Measurements from ENCODE around the gene NDRG3. TPM values are rescaled to one million over a fixed set of nuclear protein-coding genes. Genes with fewer than 3 reads are reported as not detected.

NDRG3 gene
- total and polyA plus RNA-seq, 4 donors = 3.1 to 6.3 (median 4.5) TPM

DNA sequence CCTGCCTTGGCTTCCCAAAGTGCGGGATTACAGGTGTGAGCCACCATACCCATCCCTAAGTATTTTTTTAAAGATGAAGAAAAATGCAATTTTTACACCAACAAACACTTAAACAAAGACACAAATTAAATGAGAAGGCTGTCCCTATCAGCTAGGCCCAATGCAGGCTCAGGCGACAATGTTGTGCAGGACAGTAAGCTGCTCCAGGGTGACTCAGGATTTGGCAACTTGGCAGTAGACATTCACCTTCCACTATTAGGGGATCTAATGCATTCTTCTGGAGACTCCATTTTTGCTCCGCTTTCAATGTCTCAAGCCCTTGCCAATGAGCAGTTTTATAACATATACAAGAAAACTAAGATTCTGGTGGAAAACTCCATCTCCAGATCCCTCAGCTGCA is 19.7 kb downstream of the NDRG3 start:
- DNase-seq (ENCODE audit: low spot score) = no peak
- H3K4me3 ChIP-seq (ENCODE audit: low read depth in 1 of 3, low read length in 3 of 3) = no peak overlapping the region
- H3K4me1 ChIP-seq (ENCODE audit: control insufficient read depth in 4 of 4, insufficient read depth in 4 of 4, low read length in 3 of 4) = no peaks in the 10 kb centered on the region
- H3K36me3 ChIP-seq (ENCODE audit: control insufficient read depth in 4 of 4, insufficient read depth in 3 of 4, low read depth in 1 of 4, low read length in 3 of 4) = no peaks in the 10 kb centered on the region
- H3K27me3 ChIP-seq (ENCODE audit: control insufficient read depth in 4 of 4, insufficient read depth in 4 of 4, low read length in 3 of 4) = no peaks in the 10 kb centered on the region
- TF ChIP-seq JUND (IDR thresholded peaks at IDR 0.05) (no peak), YY1 (IDR thresholded peaks at IDR 0.05) (no peak), TAF1 (conservative IDR thresholded peaks at IDR 0.05) (no peak), SP1 (IDR thresholded peaks at IDR 0.05) (no peak), GABPA (IDR thresholded peaks at IDR 0.05 in 1 of 2, conservative IDR thresholded peaks at IDR 0.05 in 1 of 2) (no peak), HNF4A (conservative IDR thresholded peaks at IDR 0.05) (no peak), RAD21 (IDR thresholded peaks at IDR 0.05) (no peak), FOXA1 (IDR thresholded peaks at IDR 0.05) (no peak), HNF4G (IDR thresholded peaks at IDR 0.05) (no peak), RXRA (IDR thresholded peaks at IDR 0.05) (no peak), EGR1 (IDR thresholded peaks at IDR 0.05; ENCODE audit: low read depth in 2 of 2) (no peak), NR2F2 (IDR thresholded peaks at IDR 0.05) (no peak), FOXA2 (IDR thresholded peaks at IDR 0.05) (no peak)
- TF ChIP-seq, protein P1, sequence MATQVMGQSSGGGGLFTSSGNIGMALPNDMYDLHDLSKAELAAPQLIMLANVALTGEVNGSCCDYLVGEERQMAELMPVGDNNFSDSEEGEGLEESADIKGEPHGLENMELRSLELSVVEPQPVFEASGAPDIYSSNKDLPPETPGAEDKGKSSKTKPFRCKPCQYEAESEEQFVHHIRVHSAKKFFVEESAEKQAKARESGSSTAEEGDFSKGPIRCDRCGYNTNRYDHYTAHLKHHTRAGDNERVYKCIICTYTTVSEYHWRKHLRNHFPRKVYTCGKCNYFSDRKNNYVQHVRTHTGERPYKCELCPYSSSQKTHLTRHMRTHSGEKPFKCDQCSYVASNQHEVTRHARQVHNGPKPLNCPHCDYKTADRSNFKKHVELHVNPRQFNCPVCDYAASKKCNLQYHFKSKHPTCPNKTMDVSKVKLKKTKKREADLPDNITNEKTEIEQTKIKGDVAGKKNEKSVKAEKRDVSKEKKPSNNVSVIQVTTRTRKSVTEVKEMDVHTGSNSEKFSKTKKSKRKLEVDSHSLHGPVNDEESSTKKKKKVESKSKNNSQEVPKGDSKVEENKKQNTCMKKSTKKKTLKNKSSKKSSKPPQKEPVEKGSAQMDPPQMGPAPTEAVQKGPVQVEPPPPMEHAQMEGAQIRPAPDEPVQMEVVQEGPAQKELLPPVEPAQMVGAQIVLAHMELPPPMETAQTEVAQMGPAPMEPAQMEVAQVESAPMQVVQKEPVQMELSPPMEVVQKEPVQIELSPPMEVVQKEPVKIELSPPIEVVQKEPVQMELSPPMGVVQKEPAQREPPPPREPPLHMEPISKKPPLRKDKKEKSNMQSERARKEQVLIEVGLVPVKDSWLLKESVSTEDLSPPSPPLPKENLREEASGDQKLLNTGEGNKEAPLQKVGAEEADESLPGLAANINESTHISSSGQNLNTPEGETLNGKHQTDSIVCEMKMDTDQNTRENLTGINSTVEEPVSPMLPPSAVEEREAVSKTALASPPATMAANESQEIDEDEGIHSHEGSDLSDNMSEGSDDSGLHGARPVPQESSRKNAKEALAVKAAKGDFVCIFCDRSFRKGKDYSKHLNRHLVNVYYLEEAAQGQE (IDR thresholded peaks at IDR 0.05) = no peak
- TF ChIP-seq, protein P2, sequence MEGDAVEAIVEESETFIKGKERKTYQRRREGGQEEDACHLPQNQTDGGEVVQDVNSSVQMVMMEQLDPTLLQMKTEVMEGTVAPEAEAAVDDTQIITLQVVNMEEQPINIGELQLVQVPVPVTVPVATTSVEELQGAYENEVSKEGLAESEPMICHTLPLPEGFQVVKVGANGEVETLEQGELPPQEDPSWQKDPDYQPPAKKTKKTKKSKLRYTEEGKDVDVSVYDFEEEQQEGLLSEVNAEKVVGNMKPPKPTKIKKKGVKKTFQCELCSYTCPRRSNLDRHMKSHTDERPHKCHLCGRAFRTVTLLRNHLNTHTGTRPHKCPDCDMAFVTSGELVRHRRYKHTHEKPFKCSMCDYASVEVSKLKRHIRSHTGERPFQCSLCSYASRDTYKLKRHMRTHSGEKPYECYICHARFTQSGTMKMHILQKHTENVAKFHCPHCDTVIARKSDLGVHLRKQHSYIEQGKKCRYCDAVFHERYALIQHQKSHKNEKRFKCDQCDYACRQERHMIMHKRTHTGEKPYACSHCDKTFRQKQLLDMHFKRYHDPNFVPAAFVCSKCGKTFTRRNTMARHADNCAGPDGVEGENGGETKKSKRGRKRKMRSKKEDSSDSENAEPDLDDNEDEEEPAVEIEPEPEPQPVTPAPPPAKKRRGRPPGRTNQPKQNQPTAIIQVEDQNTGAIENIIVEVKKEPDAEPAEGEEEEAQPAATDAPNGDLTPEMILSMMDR (IDR thresholded peaks at IDR 0.05; ENCODE audit: low read depth, low read length, missing input control) = no peak
- TF ChIP-seq, protein P3, sequence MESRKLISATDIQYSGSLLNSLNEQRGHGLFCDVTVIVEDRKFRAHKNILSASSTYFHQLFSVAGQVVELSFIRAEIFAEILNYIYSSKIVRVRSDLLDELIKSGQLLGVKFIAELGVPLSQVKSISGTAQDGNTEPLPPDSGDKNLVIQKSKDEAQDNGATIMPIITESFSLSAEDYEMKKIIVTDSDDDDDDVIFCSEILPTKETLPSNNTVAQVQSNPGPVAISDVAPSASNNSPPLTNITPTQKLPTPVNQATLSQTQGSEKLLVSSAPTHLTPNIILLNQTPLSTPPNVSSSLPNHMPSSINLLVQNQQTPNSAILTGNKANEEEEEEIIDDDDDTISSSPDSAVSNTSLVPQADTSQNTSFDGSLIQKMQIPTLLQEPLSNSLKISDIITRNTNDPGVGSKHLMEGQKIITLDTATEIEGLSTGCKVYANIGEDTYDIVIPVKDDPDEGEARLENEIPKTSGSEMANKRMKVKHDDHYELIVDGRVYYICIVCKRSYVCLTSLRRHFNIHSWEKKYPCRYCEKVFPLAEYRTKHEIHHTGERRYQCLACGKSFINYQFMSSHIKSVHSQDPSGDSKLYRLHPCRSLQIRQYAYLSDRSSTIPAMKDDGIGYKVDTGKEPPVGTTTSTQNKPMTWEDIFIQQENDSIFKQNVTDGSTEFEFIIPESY (IDR thresholded peaks at IDR 0.05) = no peak
- TF ChIP-seq, protein P4, sequence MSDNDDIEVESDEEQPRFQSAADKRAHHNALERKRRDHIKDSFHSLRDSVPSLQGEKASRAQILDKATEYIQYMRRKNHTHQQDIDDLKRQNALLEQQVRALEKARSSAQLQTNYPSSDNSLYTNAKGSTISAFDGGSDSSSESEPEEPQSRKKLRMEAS (IDR thresholded peaks at IDR 0.05) = no peak
- TF ChIP-seq, protein P5, sequence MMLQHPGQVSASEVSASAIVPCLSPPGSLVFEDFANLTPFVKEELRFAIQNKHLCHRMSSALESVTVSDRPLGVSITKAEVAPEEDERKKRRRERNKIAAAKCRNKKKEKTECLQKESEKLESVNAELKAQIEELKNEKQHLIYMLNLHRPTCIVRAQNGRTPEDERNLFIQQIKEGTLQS (IDR thresholded peaks at IDR 0.05) = no peak
- no peak overlapping the region for H3K9ac ChIP-seq (ENCODE audit: low read depth in 1 of 2, low read length in 2 of 2)
- no peaks in the 10 kb centered on the region for H3K9me3 ChIP-seq (ENCODE audit: control insufficient read depth in 4 of 4, low read length in 3 of 4)
- no peak overlapping the region for H3K27ac ChIP-seq (ENCODE audit: low read depth in 1 of 2, low read length in 2 of 2)
- 99% methylated on average over 3 of the region's 3 CpGs for WGBS

Measured in liver (tissue), 9 donors.